Ovary (tissue), 3 donors: ENCODE results near the gene HNRNPA1L2.

Experiments used
- EP300 ChIP-seq: sonication (generic); formaldehyde crosslinking; IDR thresholded peaks from one replicate; pipeline ENCODE4 v1.6.1; 2017; ENCODE audit warnings: antibody characterized with exemption
- POLR2A ChIP-seq: fragments of 450-650 bp; IDR thresholded peaks from one replicate; pipeline ENCODE4 v1.6.1; 2017; ENCODE audit warnings: antibody characterized with exemption, mild to moderate bottlenecking, moderate library complexity
- TF ChIP-seq, protein P1 (sequence below), 3 donors: fragments of 450-650 bp in 2 of 3; fragments of 200-600 bp in 1 of 3; IDR thresholded peaks; one replicate each; pipeline versions ENCODE4 v1.5.1 to v1.8.0; 2016 to 2022; ENCODE audit warnings: antibody characterized with exemption in 3 of 3, mild to moderate bottlenecking in 1 of 3
- donor health status: DM: no; HTN: no; CAD: no.

GRCh38 chr13:52599848-52600603 lies 42.2 kb upstream of the HNRNPA1L2 start:
- TF ChIP-seq, protein P1, sequence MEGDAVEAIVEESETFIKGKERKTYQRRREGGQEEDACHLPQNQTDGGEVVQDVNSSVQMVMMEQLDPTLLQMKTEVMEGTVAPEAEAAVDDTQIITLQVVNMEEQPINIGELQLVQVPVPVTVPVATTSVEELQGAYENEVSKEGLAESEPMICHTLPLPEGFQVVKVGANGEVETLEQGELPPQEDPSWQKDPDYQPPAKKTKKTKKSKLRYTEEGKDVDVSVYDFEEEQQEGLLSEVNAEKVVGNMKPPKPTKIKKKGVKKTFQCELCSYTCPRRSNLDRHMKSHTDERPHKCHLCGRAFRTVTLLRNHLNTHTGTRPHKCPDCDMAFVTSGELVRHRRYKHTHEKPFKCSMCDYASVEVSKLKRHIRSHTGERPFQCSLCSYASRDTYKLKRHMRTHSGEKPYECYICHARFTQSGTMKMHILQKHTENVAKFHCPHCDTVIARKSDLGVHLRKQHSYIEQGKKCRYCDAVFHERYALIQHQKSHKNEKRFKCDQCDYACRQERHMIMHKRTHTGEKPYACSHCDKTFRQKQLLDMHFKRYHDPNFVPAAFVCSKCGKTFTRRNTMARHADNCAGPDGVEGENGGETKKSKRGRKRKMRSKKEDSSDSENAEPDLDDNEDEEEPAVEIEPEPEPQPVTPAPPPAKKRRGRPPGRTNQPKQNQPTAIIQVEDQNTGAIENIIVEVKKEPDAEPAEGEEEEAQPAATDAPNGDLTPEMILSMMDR (IDR thresholded peaks at IDR 0.05) = no peak
- no peak for TF ChIP-seq EP300
- no peak for TF ChIP-seq POLR2A
